Right renal pelvis (tissue), 4 donors: Measurements from ENCODE around the gene LDLRAD3. TPM values are rescaled to one million over a fixed set of nuclear protein-coding genes. Genes with fewer than 3 reads are reported as not detected.
A peak's percentile ranks its signal among the peaks of the same experiment; 100 is the strongest.
"Not testable (repeated sequence)": the region's sequence is repeated elsewhere in the genome, so short reads cannot be mapped to it uniquely, and the experiment has no call there.

Experiments
- DNase-seq, 4 donors: peaks; one replicate each; pipeline ENCODE4 v3.0.0-alpha.2; 2013; ENCODE audit warnings: low read depth in 4 of 4, low spot score in 3 of 4, missing footprints in 1 of 4
- polyA plus RNA-seq, 4 donors: library from polyadenylated mRNA; unstranded; fragments of 120-200 nt; gene quantifications; one replicate each; pipeline ENCODE4 v1.2.1, GENCODE V29; 2013; ENCODE audit not compliant: insufficient read length in 4 of 4

LDLRAD3 gene
- polyA plus RNA-seq, result 10 to 100 TPM; 23.7 to 27.8 (median 27.0) TPM

- peak; percentile 59 to 72 (median 66) for DNase-seq
Measured at GRCh38 chr11:35943713-35944502, at the start of gene LDLRAD3. LDLRAD3 (plus strand) TSS chr11:35944062; CDS start chr11:35944099, 37 bp downstream.

GRCh38 chr11:35897019-35897418, 46.8 kb upstream of the LDLRAD3 start:
- DNase-seq, result no peak

GRCh38 chr11:35902961-35903360, 40.9 kb upstream of the LDLRAD3 start:
- no peak for DNase-seq

- DNase-seq, result no peak
Measured at GRCh38 chr11:35905646-35906276, 38.1 kb upstream of the LDLRAD3 start.

- no peak for DNase-seq
Measured at GRCh38 chr11:35906277-35906661, 37.6 kb upstream of the LDLRAD3 start.

- DNase-seq, result no peak
Measured at GRCh38 chr11:35906681-35907080, 37.2 kb upstream of the LDLRAD3 start.

GRCh38 chr11:35907648-35908431, 36.0 kb upstream of the LDLRAD3 start:
- DNase-seq, result no peak

GRCh38 chr11:35908432-35908771, 35.5 kb upstream of the LDLRAD3 start:
- not testable (repeated sequence) for DNase-seq

- no peak for DNase-seq
Measured at GRCh38 chr11:35909511-35910265, 34.2 kb upstream of the LDLRAD3 start.

- DNase-seq, result no peak
Measured at GRCh38 chr11:35911013-35911412, 32.8 kb upstream of the LDLRAD3 start.

GRCh38 chr11:35911616-35912165, 32.2 kb upstream of the LDLRAD3 start:
- DNase-seq, result no peak

GRCh38 chr11:35912436-35912835, 31.4 kb upstream of the LDLRAD3 start:
- DNase-seq, result not testable (repeated sequence)

GRCh38 chr11:35912883-35913624, 30.8 kb upstream of the LDLRAD3 start:
- no peak for DNase-seq

GRCh38 chr11:35914816-35915215, 29.0 kb upstream of the LDLRAD3 start:
- no peak for DNase-seq

- DNase-seq, result no peak
Measured at GRCh38 chr11:35916270-35916669, 27.6 kb upstream of the LDLRAD3 start.

GRCh38 chr11:35917676-35918075, 26.2 kb upstream of the LDLRAD3 start:
- no peak for DNase-seq

- DNase-seq, result no peak
Measured at GRCh38 chr11:35918716-35919115, 25.1 kb upstream of the LDLRAD3 start.

GRCh38 chr11:35919244-35919643, 24.6 kb upstream of the LDLRAD3 start:
- no peak for DNase-seq

- DNase-seq, result no peak
Measured at GRCh38 chr11:35923452-35923851, 20.4 kb upstream of the LDLRAD3 start.

- DNase-seq, result no peak
Measured at GRCh38 chr11:35924811-35925210, 19.1 kb upstream of the LDLRAD3 start.
